Sigmoid colon (tissue), 7 donors: ENCODE measurements around the gene SLC25A24. TPM values are rescaled to one million over a fixed set of nuclear protein-coding genes. Genes with fewer than 3 reads are reported as not detected.

ENCODE experiments used
- DNase-seq: peaks from one replicate; pipeline ENCODE4 v3.0.0-alpha.2; 2019
- H3K27ac ChIP-seq, 4 donors: fragments of 200-600 bp; sonication (generic); one replicate each; pipeline ENCODE4 v1.5.1; 2016 to 2019; ENCODE audit warnings: mild to moderate bottlenecking in 1 of 4
- H3K27me3 ChIP-seq, 3 donors: fragments of 200-600 bp; sonication (generic); one replicate each; pipeline ENCODE4 v1.5.1; 2019; ENCODE audit warnings: mild to moderate bottlenecking in 1 of 3
- H3K36me3 ChIP-seq, 4 donors: fragments of 200-600 bp; sonication (generic); one replicate each; pipeline ENCODE4 v1.5.1; 2016 to 2019
- H3K4me1 ChIP-seq, 4 donors: fragments of 200-600 bp; sonication (generic); one replicate each; pipeline ENCODE4 v1.5.1; 2017 to 2019
- H3K4me3 ChIP-seq, 4 donors: fragments of 200-600 bp; sonication (generic); one replicate each; pipeline ENCODE4 v1.5.1; 2017 to 2019; ENCODE audit warnings: mild to moderate bottlenecking in 2 of 4, moderate library complexity in 1 of 4
- H3K9me3 ChIP-seq, 4 donors: fragments of 200-600 bp in 3 of 4; sonication (generic) in 3 of 4; one replicate each; pipeline versions ENCODE4 v1.5.1 to v1.6.1; 2013 to 2019
- EP300 ChIP-seq, 4 donors: sonication (generic); formaldehyde crosslinking; IDR thresholded peaks; one replicate each; pipeline ENCODE4 v1.6.1; 2017; ENCODE audit warnings: antibody characterized with exemption in 4 of 4
- POLR2A ChIP-seq, 2 donors: fragments of 450-650 bp; IDR thresholded peaks; one replicate each; pipeline ENCODE4 v1.6.1; 2016; ENCODE audit warnings: antibody characterized with exemption in 2 of 2, mild to moderate bottlenecking in 2 of 2, moderate library complexity in 2 of 2
- POLR2AphosphoS5 ChIP-seq, 4 donors: sonication (generic); formaldehyde crosslinking; IDR thresholded peaks; one replicate each; pipeline ENCODE4 v1.6.1; 2017; ENCODE audit warnings: antibody characterized with exemption in 4 of 4
- WGBS, 2 donors: extraction: QIAGEN DNeasy Blood & Tissue Kit; methylation state at CpG; one replicate each; pipeline ENCODE4 v1.1.7; 2013; 5-methylcytosine and 5-hydroxymethylcytosine counted together
- intact Hi-C: fragments of 100-400 bp; cut with DNase I; formaldehyde crosslinking; loops from one replicate; pipeline ENCODE4 v1.15.1; 2023
- polyA plus RNA-seq, 3 donors: library from polyadenylated mRNA; stranded (reverse); fragments of 200-250 nt; gene quantifications; one replicate each; pipeline ENCODE4 v1.2.3, GENCODE V29; 2013
- total RNA-seq, 4 donors: library from RNA; depleted of rRNA; stranded (reverse); fragments of >200 nt; gene quantifications; one replicate each; pipeline ENCODE4 v1.1.0, GENCODE V29; 2016
- TF ChIP-seq, protein P1 (sequence below), 4 experiments: fragments of 450-650 bp in 3 of 4; fragments of 200-600 bp in 1 of 4; IDR thresholded peaks; one replicate each; pipeline ENCODE4 v1.5.1; 2016 to 2019; ENCODE audit warnings: antibody characterized with exemption in 4 of 4, mild to moderate bottlenecking in 3 of 4, moderate library complexity in 2 of 4
- donor health status: healthy with polysubstance abuse.
- donor health status: Bipolar disorder and iron deficiency.
- donor health status: healthy.

The SLC25A24 gene
- total and polyA plus RNA-seq, 7 donors: 20.2 to 47.6 (median 28.5) TPM

DNA sequence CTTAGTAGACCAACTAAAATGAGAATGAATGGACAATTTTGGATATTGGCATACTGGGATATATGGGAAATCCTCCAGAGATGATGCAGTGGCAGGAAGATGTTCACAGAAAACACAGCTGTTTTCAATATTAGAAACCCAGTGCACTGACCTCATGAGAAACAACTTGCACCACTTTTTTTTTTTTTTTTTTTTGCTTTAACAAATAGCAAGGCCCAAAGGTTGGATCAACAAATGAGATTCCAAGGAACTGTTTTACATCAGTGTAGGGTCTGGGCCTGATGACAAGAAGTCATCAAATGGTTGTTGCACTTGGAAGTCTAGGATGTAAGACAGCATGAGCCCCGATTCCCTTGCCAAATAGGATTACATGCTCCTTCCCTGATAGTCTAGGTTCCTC is 110.7 kb downstream of the SLC25A24 start:
- no peaks in the 10 kb centered on the region for H3K9me3 ChIP-seq
- H3K4me1 ChIP-seq: no peaks in the 10 kb centered on the region
- TF ChIP-seq, protein P1, sequence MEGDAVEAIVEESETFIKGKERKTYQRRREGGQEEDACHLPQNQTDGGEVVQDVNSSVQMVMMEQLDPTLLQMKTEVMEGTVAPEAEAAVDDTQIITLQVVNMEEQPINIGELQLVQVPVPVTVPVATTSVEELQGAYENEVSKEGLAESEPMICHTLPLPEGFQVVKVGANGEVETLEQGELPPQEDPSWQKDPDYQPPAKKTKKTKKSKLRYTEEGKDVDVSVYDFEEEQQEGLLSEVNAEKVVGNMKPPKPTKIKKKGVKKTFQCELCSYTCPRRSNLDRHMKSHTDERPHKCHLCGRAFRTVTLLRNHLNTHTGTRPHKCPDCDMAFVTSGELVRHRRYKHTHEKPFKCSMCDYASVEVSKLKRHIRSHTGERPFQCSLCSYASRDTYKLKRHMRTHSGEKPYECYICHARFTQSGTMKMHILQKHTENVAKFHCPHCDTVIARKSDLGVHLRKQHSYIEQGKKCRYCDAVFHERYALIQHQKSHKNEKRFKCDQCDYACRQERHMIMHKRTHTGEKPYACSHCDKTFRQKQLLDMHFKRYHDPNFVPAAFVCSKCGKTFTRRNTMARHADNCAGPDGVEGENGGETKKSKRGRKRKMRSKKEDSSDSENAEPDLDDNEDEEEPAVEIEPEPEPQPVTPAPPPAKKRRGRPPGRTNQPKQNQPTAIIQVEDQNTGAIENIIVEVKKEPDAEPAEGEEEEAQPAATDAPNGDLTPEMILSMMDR (IDR thresholded peaks at IDR 0.05): no peak
- no peak for TF ChIP-seq POLR2A (IDR thresholded peaks at IDR 0.05)
- TF ChIP-seq EP300 (IDR thresholded peaks at IDR 0.05): no peak
- no peak for TF ChIP-seq POLR2AphosphoS5 (IDR thresholded peaks at IDR 0.05)
- no peaks in the 10 kb centered on the region for H3K36me3 ChIP-seq
- no peak for DNase-seq
- no peak overlapping the region for H3K27ac ChIP-seq
- no peaks in the 10 kb centered on the region for H3K27me3 ChIP-seq
- intact Hi-C loops: no loop called here
- H3K4me3 ChIP-seq: no peak overlapping the region
- 78 to 84% methylated on average over 1 of the region's 1 CpG for WGBS, 2 donors

DNA sequence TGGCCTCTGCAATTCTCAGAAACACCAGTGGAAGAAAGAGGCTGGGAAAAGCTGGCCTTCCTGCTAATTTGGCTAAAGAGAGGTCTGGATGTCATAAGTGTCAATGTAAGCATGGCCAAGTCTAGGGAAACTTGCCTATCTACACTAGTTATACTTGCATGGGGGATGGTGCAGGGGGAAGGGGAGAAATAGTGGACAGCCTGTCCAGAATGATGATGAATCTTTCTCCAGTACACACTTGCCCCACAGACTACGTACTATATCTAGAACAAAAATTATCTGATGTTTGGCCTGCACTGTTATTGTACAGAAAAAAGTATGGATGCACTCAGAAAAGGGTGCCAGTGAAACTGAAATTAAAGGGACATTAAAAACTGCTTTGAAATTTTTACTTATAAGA is 114.5 kb downstream of the SLC25A24 start:
- intact Hi-C loops: no loop called here
- Histone ChIP-seq H3K27me3 (no peaks in the 10 kb centered on the region), H3K36me3 (no peaks in the 10 kb centered on the region), H3K9me3 (no peaks in the 10 kb centered on the region), H3K4me3 (no peak overlapping the region), H3K27ac (no peak overlapping the region), H3K4me1 (no peaks in the 10 kb centered on the region)
- TF ChIP-seq, protein P1 (IDR thresholded peaks at IDR 0.05): no peak
- TF ChIP-seq POLR2AphosphoS5 (IDR thresholded peaks at IDR 0.05): no peak
- WGBS, 2 donors: 90 to 92% methylated on average over 1 of the region's 1 CpG
- DNase-seq: no peak

DNA sequence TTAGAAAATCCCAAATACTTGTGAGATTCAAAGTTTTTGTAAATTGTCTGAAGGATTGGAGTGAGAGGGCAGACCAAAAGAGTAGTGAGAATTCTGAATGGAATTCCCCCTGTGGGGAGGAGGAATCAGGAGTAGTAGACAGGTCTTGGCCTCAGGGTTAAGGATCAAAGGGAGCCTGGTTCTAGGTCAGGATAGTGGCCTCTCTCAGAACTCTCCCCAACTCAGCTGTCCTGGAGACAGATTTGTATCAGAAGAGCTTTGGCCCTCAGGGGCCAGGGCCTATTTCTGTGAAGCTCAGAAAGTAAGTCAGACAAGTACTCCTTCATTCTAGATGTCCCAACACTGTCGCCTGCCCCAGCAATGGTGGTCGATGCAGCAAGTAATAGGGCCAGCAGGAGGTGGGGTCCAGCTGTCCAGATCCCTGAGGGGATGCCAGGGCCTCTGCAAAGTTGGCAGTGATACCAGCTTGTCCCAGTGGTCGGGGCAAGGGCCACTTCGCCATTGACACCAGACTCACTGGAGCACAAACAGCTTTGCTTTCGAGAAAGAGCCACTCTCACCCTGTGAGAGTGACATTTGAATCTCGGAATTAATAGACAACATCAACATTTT is 115.2 kb downstream of the SLC25A24 start:
- intact Hi-C loops: no loop called here
- Histone ChIP-seq H3K36me3 (no peaks in the 10 kb centered on the region), H3K27me3 (no peaks in the 10 kb centered on the region), H3K4me1 (no peaks in the 10 kb centered on the region), H3K4me3 (no peak overlapping the region), H3K9me3 (no peaks in the 10 kb centered on the region), H3K27ac (no peak overlapping the region)
- no peak for DNase-seq
- 82 to 91% methylated on average over 6 of the region's 6 CpGs for WGBS, 2 donors
- no peak for TF ChIP-seq POLR2AphosphoS5 (IDR thresholded peaks at IDR 0.05)
- no peak for TF ChIP-seq POLR2A (IDR thresholded peaks at IDR 0.05)
- TF ChIP-seq, protein P1 (IDR thresholded peaks at IDR 0.05): no peak

Other genes starting within 250 kb of the SLC25A24 start
- gene VAV3, start 235.2 kb downstream of the SLC25A24 start, total RNA-seq: 10 to 100 TPM in 1 of 4 donors, 1 to 10 TPM in 3; 3.5 to 17.3 (median 6.7) TPM
- 10 to 100 TPM; 33.7 to 72.1 (median 59.5) TPM for gene VAV3, start 235.2 kb downstream of the SLC25A24 start, polyA plus RNA-seq
- gene NBPF4, start 43.7 kb upstream of the SLC25A24 start, total RNA-seq: not detected
- under 1 TPM in 1 of 3 donors, not detected in 2; 0.20 TPM for gene NBPF4, start 43.7 kb upstream of the SLC25A24 start, polyA plus RNA-seq
- not detected for gene NBPF6, start 250.0 kb upstream of the SLC25A24 start, total RNA-seq
- gene NBPF6, start 250.0 kb upstream of the SLC25A24 start, polyA plus RNA-seq: under 1 TPM in 1 of 3 donors, not detected in 2; 0.20 TPM